Keratinocyte (primary cell): ENCODE measurements around the gene PTPN14. TPM values are rescaled to one million over a fixed set of nuclear protein-coding genes. Genes with fewer than 3 reads are reported as not detected.

Experiments used
- DNase-seq: peaks from one replicate; pipeline ENCODE4 v3.0.0-alpha.2; 2011; ENCODE audit warnings: low read depth, missing footprints, low spot score
- FAIRE-seq: peaks from 2 replicates; lab custom pipeline; 2011; peaks lifted over from hg19 to GRCh38; lab: Jason Lieb, UNC
- H2AFZ ChIP-seq: 2 replicates; pipeline ENCODE4 v1.6.0; 2012; ENCODE audit warnings: low read length, control low read depth, inconsistent platforms; ENCODE audit not compliant: control insufficient read depth
- H3K27ac ChIP-seq: 2 replicates; pipeline ENCODE4 v1.5.1; 2011; ENCODE audit warnings: low read length; ENCODE audit not compliant: control insufficient read depth, insufficient read depth
- H3K27me3 ChIP-seq: 3 replicates; pipeline ENCODE4 v1.6.0; 2011; ENCODE audit warnings: low read length; ENCODE audit not compliant: control insufficient read depth, insufficient read depth; ENCODE audit errors: extremely low read depth
- H3K36me3 ChIP-seq, 2 experiments: 2 replicates in 1 of 2; 3 replicates in 1 of 2; pipeline ENCODE4 v1.5.1; 2011; ENCODE audit warnings: low read length in 2 of 2, mild to moderate bottlenecking in 1 of 2; ENCODE audit not compliant: control insufficient read depth in 2 of 2, insufficient read depth in 2 of 2; ENCODE audit errors: extremely low read depth in 1 of 2
- H3K4me1 ChIP-seq: 3 replicates; pipeline ENCODE4 v1.5.1; 2011; ENCODE audit warnings: low read length; ENCODE audit not compliant: control insufficient read depth, insufficient read depth; ENCODE audit errors: extremely low read depth
- H3K4me2 ChIP-seq: 3 replicates; pipeline ENCODE4 v1.6.0; 2011; ENCODE audit warnings: low read depth, low read length; ENCODE audit not compliant: control insufficient read depth, insufficient read depth; ENCODE audit errors: extremely low read depth
- H3K4me3 ChIP-seq, 3 experiments: fragments of 200-600 bp in 1 of 3; sonication (generic) in 1 of 3; 2 replicates in 2 of 3; 3 replicates in 1 of 3; pipeline ENCODE4 v1.5.1; 2011 to 2016; ENCODE audit warnings: low read length in 3 of 3, mild to moderate bottlenecking in 3 of 3, control low read depth in 2 of 3, inconsistent platforms in 1 of 3, low read depth in 1 of 3, mixed read lengths in 1 of 3, mixed run types in 1 of 3, moderate library complexity in 1 of 3; ENCODE audit not compliant: control insufficient read depth in 2 of 3, insufficient read depth in 2 of 3; ENCODE audit errors: extremely low read depth in 1 of 3
- H3K79me2 ChIP-seq: 2 replicates; pipeline ENCODE4 v1.6.0; 2012; ENCODE audit warnings: low read length; ENCODE audit not compliant: control insufficient read depth, insufficient read depth
- H3K9ac ChIP-seq: 3 replicates; pipeline ENCODE4 v1.6.0; 2011; ENCODE audit warnings: low read length; ENCODE audit not compliant: control insufficient read depth, insufficient read depth; ENCODE audit errors: extremely low read depth
- H3K9me1 ChIP-seq: 3 replicates; pipeline ENCODE4 v1.6.0; 2011; ENCODE audit warnings: low read length; ENCODE audit not compliant: control insufficient read depth, insufficient read depth; ENCODE audit errors: extremely low read depth
- H3K9me3 ChIP-seq: 2 replicates; pipeline ENCODE4 v1.5.1; 2012; ENCODE audit warnings: low read depth, low read length; ENCODE audit not compliant: control insufficient read depth
- H4K20me1 ChIP-seq: 3 replicates; pipeline ENCODE4 v1.6.0; 2011; ENCODE audit warnings: low read length; ENCODE audit not compliant: control insufficient read depth, insufficient read depth; ENCODE audit errors: extremely low read depth
- EZH2 ChIP-seq: IDR thresholded peaks from one replicate; pipeline ENCODE4 v1.6.1; 2012; ENCODE audit warnings: inconsistent platforms, mild to moderate bottlenecking, low read length, moderate library complexity
- dilution Hi-C: fragments of 300-500 bp; cut with MboI; formaldehyde crosslinking; loops from one replicate; pipeline ENCODE4 v1.7.0; 2020; ENCODE audit warnings: low sequenced_read_pairs; ENCODE audit not compliant: extremely low pct_ligation_motif_present
- polyA plus RNA-seq, 5 experiments: library from polyadenylated mRNA; depleted of rRNA in 3 of 5; stranded (reverse) in 3 of 5; stranded (forward) in 1 of 5; unstranded in 1 of 5; fragments of >200 nt; gene quantifications; 1 replicate in 1 of 5; 2 replicates in 3 of 5; 3 replicates in 1 of 5; pipeline versions ENCODE4 v1.2.1 to v1.2.3, GENCODE V29; 2011 to 2012; ENCODE audit warnings: missing spikeins in 2 of 5, low read depth in 1 of 5, low replicate concordance in 1 of 5
- TF ChIP-seq, protein P1 (sequence below), 3 experiments: IDR thresholded peaks in 1 of 3; conservative IDR thresholded peaks in 1 of 3; optimal IDR thresholded peaks in 1 of 3; 2 replicates in 2 of 3; 3 replicates in 1 of 3; pipeline versions ENCODE3 to v1.5.1; 2011; ENCODE audit warnings: low read length in 3 of 3, mild to moderate bottlenecking in 3 of 3, moderate library complexity in 2 of 3, control low read depth in 1 of 3, inconsistent platforms in 1 of 3; ENCODE audit not compliant: insufficient read depth in 2 of 3; ENCODE audit errors: extremely low read depth in 1 of 3

The PTPN14 gene
- polyA plus RNA-seq, 1 donor (not counting 4 experiments of a cell fraction or from before 2014, with no cell fraction given), result 29.9 TPM

DNA sequence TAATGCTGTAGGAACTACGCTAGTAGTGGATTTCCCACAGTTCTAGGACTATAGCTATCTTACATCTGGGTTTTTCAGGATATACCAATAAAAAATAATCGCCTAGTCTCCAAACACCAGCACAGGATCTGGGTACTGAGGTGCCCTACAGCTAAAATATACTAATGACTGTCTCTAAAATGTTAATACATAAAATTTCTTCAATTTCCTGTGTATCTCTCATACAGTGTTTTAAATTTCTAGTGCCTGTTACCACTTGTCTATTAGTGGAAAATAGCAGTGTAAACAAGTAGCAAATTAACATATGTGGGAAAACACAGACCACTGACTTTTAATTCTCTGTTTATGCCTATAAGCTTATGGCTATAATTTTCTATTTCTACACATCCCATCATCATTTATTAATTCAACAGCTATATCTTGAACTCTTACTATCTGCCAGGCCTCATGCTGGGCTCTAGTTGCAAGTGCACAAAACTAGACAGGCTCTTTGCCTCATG is 16.1 kb upstream of the PTPN14 start:
- Histone ChIP-seq H3K4me2 (peak overlapping the region; percentile 49), H4K20me1 (no peaks in the 10 kb centered on the region), H3K4me1 (peaks cover 62% of the 10 kb centered on the region), H3K79me2 (no peaks in the 10 kb centered on the region), H3K9me3 (no peaks in the 10 kb centered on the region), H3K27ac (peak overlapping the region; percentile 77), H2AFZ (no peak overlapping the region), H3K9ac (peak overlapping the region; percentile 51), H3K9me1 (no peaks in the 10 kb centered on the region), H3K27me3 (no peaks in the 10 kb centered on the region), H3K36me3 (no peaks in the 10 kb centered on the region), H3K4me3 (no peak overlapping the region)
- DNase-seq (no peak), FAIRE-seq (no peak)
- dilution Hi-C loops, result no loop called here
- TF ChIP-seq EZH2, result no peak
- TF ChIP-seq, protein P1, sequence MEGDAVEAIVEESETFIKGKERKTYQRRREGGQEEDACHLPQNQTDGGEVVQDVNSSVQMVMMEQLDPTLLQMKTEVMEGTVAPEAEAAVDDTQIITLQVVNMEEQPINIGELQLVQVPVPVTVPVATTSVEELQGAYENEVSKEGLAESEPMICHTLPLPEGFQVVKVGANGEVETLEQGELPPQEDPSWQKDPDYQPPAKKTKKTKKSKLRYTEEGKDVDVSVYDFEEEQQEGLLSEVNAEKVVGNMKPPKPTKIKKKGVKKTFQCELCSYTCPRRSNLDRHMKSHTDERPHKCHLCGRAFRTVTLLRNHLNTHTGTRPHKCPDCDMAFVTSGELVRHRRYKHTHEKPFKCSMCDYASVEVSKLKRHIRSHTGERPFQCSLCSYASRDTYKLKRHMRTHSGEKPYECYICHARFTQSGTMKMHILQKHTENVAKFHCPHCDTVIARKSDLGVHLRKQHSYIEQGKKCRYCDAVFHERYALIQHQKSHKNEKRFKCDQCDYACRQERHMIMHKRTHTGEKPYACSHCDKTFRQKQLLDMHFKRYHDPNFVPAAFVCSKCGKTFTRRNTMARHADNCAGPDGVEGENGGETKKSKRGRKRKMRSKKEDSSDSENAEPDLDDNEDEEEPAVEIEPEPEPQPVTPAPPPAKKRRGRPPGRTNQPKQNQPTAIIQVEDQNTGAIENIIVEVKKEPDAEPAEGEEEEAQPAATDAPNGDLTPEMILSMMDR (optimal IDR thresholded peaks at IDR 0.05 in 1 of 3, IDR thresholded peaks at IDR 0.05 in 1 of 3, conservative IDR thresholded peaks at IDR 0.05 in 1 of 3; ENCODE audit: extremely low read depth in 1 of 3, insufficient read depth in 2 of 3, low read length in 3 of 3), result no peak

DNA sequence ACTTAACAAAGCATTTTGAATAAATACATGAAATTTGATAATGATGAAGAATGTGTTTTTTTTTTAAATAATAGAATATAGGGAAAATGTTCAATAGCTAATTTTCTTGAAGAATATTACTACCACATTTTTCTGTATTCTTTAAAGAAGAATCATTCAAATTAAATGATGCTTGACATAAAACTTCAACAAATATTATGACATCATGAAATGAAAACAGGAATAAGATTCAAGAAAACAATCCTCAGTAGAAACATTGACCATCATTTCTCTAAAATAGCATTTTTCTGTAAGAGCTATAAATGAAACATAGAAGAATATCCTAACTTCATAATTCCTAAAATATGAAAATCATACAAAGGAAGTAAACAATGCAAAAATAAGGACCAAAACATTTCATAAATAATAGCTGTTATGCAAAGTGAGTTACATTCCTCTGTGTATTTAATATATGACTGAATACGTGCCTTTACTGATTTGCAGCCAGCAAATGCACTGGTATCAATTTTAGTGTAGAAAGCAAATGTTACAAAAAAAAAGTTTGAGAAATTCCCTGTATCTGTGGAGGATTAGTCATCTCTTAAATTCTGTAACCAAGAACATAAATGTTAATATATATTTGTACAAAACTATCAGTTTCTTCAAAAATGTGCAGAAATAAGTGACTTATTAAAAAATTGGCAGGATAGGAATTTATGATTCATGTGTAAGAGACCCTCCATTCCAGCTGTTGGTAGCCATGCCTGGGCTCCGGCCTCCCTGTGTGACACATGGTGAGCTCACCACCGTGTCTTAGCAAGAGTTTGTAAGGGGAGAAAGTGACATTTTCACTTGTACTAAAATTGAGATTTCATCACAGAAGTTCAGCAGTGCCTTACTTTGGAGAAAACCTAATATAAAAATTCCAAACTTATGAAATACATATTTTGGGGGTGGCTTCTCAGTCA is 15.0 kb upstream of the PTPN14 start:
- DNase-seq, result no peak
- H3K27me3 ChIP-seq, result no peaks in the 10 kb centered on the region
- peaks cover 51% of the 10 kb centered on the region for H3K4me1 ChIP-seq
- no peaks in the 10 kb centered on the region for H3K36me3 ChIP-seq
- no peaks in the 10 kb centered on the region for H3K9me1 ChIP-seq
- H2AFZ ChIP-seq, result no peak overlapping the region
- no peaks in the 10 kb centered on the region for H4K20me1 ChIP-seq
- H3K4me2 ChIP-seq, result peak overlapping the region; percentile 49
- no peak for FAIRE-seq
- H3K27ac ChIP-seq, result peak overlapping the region; percentile 77
- TF ChIP-seq, protein P1 (optimal IDR thresholded peaks at IDR 0.05 in 1 of 3, IDR thresholded peaks at IDR 0.05 in 1 of 3, conservative IDR thresholded peaks at IDR 0.05 in 1 of 3; ENCODE audit: extremely low read depth in 1 of 3, insufficient read depth in 2 of 3, low read length in 3 of 3), result no peak
- no peak for TF ChIP-seq EZH2
- no peak overlapping the region for H3K4me3 ChIP-seq
- H3K79me2 ChIP-seq, result no peaks in the 10 kb centered on the region
- peak overlapping the region; percentile 51 for H3K9ac ChIP-seq
- dilution Hi-C loops, result no loop called here
- no peaks in the 10 kb centered on the region for H3K9me3 ChIP-seq
